ENCODE measurements around the gene SPATA9. TPM values are rescaled to one million over a fixed set of nuclear protein-coding genes. Genes with fewer than 3 reads are reported as not detected.
"Not testable (repeated sequence)": the region's sequence is repeated elsewhere in the genome, so short reads cannot be mapped to it uniquely, and the experiment has no call there.

The SPATA9 gene
- total RNA-seq, 1 experiment from 2014 or later = 0.55 TPM

DNA sequence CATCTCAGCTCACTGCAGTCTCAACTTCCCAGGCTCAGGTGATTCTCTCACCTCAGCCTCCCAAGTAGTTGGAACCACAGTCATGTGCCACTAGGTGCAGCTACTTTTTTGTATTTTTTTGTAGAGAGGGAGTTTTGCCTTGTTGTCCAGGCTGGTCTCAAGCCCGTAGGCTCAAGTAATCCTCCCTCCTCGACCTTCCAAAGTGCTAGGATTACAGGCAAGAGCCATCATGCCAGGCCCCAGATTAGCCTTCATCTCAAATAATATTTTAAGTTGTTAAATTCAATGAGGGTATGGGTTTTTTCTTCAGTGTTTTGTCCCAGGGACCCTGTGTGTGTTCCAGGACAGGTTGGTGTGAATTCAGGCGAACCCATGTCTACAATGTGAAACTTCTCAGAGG is 48.7 kb downstream of the SPATA9 start:
- no peak overlapping the region for H3K27ac ChIP-seq
- H3K9me2 ChIP-seq (ENCODE audit: insufficient read depth) = no peaks in the 10 kb centered on the region
- intact Hi-C loops (cut with micrococcal nuclease; ENCODE audit: unreplicated experiment) = no loop called here
- no TSS peak for BruUV-seq (replicated peaks)
- H3K36me3 ChIP-seq (ENCODE audit: low read depth) = no peaks in the 10 kb centered on the region
- H4K20me1 ChIP-seq (ENCODE audit: insufficient read depth) = no peaks in the 10 kb centered on the region
- H3K4me3 ChIP-seq = no peak overlapping the region
- ChIA-PET CTCF (no interaction called here), POLR2A (ENCODE audit: unreplicated experiment) (no interaction called here)
- H2AFZ ChIP-seq = no peak overlapping the region
- no peaks in the 10 kb centered on the region for H3F3A ChIP-seq (ENCODE audit: insufficient read depth, low read depth)
- DNase-seq = no peak
- H3K4me1 ChIP-seq (replicated peaks; ENCODE audit: insufficient read depth) = no peaks in the 10 kb centered on the region
- H3K27me3 ChIP-seq (ENCODE audit: insufficient read depth, low read depth) = no peaks in the 10 kb centered on the region
- no peak overlapping the region for H3K4me2 ChIP-seq
- no peaks in the 10 kb centered on the region for H3K79me2 ChIP-seq (ENCODE audit: low read depth)
- no peaks in the 10 kb centered on the region for H3K9me3 ChIP-seq (ENCODE audit: insufficient read depth, low read depth)
- TF ChIP-seq EZH2 (IDR thresholded peaks at IDR 0.05; ENCODE audit: low read depth) = no peak

DNA sequence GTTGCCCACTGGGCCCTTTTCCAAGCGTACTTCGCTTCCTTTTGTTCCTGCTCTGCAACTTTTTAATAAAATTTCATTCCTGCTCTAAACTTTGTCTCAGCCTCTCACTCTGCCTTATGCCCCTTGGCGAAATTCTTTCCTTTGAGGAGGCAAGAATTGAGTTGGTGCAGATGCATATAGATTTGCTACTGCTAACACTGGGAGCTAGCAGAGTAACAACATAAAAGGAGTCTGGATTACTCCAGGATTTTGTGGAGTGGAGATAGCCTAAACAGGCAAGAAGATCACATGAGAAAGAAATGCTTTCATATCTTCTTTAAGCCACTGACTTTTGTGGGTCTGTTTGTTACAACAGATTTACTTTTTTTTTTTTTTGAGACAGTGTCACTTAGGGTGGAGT is 49.1 kb downstream of the SPATA9 start:
- no peaks in the 10 kb centered on the region for H3K36me3 ChIP-seq (ENCODE audit: low read depth)
- no peak for TF ChIP-seq EZH2 (IDR thresholded peaks at IDR 0.05; ENCODE audit: low read depth)
- TF ChIP-seq, protein P1, sequence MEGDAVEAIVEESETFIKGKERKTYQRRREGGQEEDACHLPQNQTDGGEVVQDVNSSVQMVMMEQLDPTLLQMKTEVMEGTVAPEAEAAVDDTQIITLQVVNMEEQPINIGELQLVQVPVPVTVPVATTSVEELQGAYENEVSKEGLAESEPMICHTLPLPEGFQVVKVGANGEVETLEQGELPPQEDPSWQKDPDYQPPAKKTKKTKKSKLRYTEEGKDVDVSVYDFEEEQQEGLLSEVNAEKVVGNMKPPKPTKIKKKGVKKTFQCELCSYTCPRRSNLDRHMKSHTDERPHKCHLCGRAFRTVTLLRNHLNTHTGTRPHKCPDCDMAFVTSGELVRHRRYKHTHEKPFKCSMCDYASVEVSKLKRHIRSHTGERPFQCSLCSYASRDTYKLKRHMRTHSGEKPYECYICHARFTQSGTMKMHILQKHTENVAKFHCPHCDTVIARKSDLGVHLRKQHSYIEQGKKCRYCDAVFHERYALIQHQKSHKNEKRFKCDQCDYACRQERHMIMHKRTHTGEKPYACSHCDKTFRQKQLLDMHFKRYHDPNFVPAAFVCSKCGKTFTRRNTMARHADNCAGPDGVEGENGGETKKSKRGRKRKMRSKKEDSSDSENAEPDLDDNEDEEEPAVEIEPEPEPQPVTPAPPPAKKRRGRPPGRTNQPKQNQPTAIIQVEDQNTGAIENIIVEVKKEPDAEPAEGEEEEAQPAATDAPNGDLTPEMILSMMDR (conservative IDR thresholded peaks at IDR 0.05) = no peak
- BruUV-seq (replicated peaks) = no TSS peak
- no peak overlapping the region for H3K4me2 ChIP-seq
- no peaks in the 10 kb centered on the region for H3K9me3 ChIP-seq (ENCODE audit: insufficient read depth, low read depth)
- no peak overlapping the region for H3K27ac ChIP-seq
- H3K9me2 ChIP-seq (ENCODE audit: insufficient read depth) = no peaks in the 10 kb centered on the region
- no peak overlapping the region for H2AFZ ChIP-seq
- POLR2A ChIA-PET (ENCODE audit: unreplicated experiment) = no interaction called here
- no peaks in the 10 kb centered on the region for H4K20me1 ChIP-seq (ENCODE audit: insufficient read depth)
- H3K27me3 ChIP-seq (ENCODE audit: insufficient read depth, low read depth) = no peaks in the 10 kb centered on the region
- intact Hi-C loops (cut with micrococcal nuclease; ENCODE audit: unreplicated experiment) = no loop called here
- H3K4me3 ChIP-seq = no peak overlapping the region
- DNase-seq = no peak
- CTCF ChIA-PET = no interaction called here
- no peaks in the 10 kb centered on the region for H3K4me1 ChIP-seq (replicated peaks; ENCODE audit: insufficient read depth)
- no peaks in the 10 kb centered on the region for H3F3A ChIP-seq (ENCODE audit: insufficient read depth, low read depth)
- no peaks in the 10 kb centered on the region for H3K79me2 ChIP-seq (ENCODE audit: low read depth)

DNA sequence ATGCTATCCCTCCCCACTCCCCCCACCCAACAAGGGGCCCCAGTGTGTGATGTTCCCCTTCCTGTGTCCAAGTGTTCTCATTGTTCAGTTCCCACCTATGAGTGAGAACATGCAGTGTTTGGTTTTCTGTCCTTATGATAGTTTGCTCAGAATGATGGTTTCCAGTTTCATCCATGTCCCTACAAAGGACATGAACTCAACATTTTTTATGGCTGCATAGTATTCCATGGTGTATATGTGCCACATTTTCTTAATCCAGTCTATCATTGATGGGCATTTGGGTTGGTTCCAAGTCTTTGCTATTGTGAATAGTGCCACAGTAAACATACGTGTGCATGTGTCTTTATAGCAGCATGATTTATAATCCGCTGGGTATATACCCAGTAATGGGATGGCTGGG is 49.8 kb downstream of the SPATA9 start:
- CTCF ChIA-PET; H3F3A ChIP-seq (ENCODE audit: insufficient read depth, low read depth); H3K4me3 ChIP-seq; intact Hi-C loops (cut with micrococcal nuclease; ENCODE audit: unreplicated experiment); H4K20me1 ChIP-seq (ENCODE audit: insufficient read depth); H3K27me3 ChIP-seq (ENCODE audit: insufficient read depth, low read depth); POLR2A ChIA-PET (ENCODE audit: unreplicated experiment); H3K4me2 ChIP-seq; H3K27ac ChIP-seq; H2AFZ ChIP-seq; BruUV-seq (replicated peaks); H3K79me2 ChIP-seq (ENCODE audit: low read depth); H3K9me2 ChIP-seq (ENCODE audit: insufficient read depth); H3K4me1 ChIP-seq (replicated peaks; ENCODE audit: insufficient read depth); H3K9me3 ChIP-seq (ENCODE audit: insufficient read depth, low read depth); H3K36me3 ChIP-seq (ENCODE audit: low read depth); DNase-seq: not testable (repeated sequence)

DNA sequence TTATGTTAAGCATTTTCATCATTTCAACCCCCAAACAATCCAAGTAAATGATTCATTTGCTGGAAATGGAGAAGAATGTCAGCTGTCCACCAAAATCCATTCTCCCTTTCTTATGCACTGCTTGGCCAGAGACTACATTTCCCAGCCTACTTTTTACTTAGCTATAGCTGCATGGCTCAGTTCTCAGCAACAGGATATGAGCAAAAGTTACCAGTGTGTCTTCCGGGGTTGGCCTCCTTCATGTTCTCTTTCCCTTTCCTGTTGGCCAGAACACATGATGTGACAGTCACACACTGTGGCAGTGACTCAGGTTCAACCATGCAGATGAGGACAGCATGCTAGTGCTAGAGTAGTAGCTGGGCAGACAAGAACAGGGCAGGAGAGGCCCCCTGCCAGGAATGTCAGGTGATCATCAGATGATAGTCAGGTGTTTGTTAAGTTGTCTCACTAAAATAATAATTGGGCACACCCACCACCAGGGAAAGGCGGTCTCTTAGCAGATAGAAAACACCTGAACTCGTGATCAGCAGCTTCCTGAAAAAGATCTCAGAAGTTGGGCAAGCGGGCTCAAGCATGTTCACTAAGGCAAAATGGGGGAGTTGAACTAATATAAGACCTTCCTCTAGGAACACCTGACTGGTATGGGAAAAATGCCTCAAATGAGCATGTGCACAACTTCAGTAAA is 50.7 kb downstream of the SPATA9 start:
- Histone ChIP-seq H3K4me2 (no peak overlapping the region), H3K9me2 (ENCODE audit: insufficient read depth) (no peaks in the 10 kb centered on the region), H3K4me3 (no peak overlapping the region), H3K4me1 (replicated peaks; ENCODE audit: insufficient read depth) (no peaks in the 10 kb centered on the region), H3K36me3 (ENCODE audit: low read depth) (no peaks in the 10 kb centered on the region), H4K20me1 (ENCODE audit: insufficient read depth) (no peaks in the 10 kb centered on the region), H3K27ac (no peak overlapping the region), H3K9me3 (ENCODE audit: insufficient read depth, low read depth) (no peaks in the 10 kb centered on the region), H2AFZ (no peak overlapping the region), H3F3A (ENCODE audit: insufficient read depth, low read depth) (no peaks in the 10 kb centered on the region), H3K79me2 (ENCODE audit: low read depth) (no peaks in the 10 kb centered on the region), H3K27me3 (ENCODE audit: insufficient read depth, low read depth) (no peaks in the 10 kb centered on the region)
- BruUV-seq (replicated peaks) = no TSS peak
- intact Hi-C loops (cut with micrococcal nuclease; ENCODE audit: unreplicated experiment) = no loop called here
- ChIA-PET POLR2A (ENCODE audit: unreplicated experiment) (interaction anchor here (0.6 kb wide), 1 partner anchor 78 kb away, joined by 4 read pairs; no protein-coding TSS in a partner anchor), CTCF (interaction anchor here (0.5 kb wide), 1 partner anchor 129 kb away, joined by 4 read pairs; no protein-coding TSS in a partner anchor)
- no peak for TF ChIP-seq EZH2 (IDR thresholded peaks at IDR 0.05; ENCODE audit: low read depth)
- TF ChIP-seq, protein P1 (conservative IDR thresholded peaks at IDR 0.05) = no peak
- DNase-seq = no peak

Data from PC-9 (cell line).